22Rv1 (cell line): Measurements from ENCODE around the gene RAB3C.

Source experiments
- CTCF ChIP-seq: fragments of 450-650 bp; IDR thresholded peaks from 2 replicates; pipeline ENCODE4 v1.5.1; 2017; ENCODE audit warnings: mild to moderate bottlenecking
- ZFX ChIP-seq: fragments of 450-650 bp; IDR thresholded peaks from 2 replicates; pipeline ENCODE4 v1.6.1; 2017; ENCODE audit warnings: antibody characterized with exemption, borderline replicate concordance

GRCh38 chr5:58666141-58666540 is 83.3 kb downstream of the RAB3C start:
- TF ChIP-seq CTCF = no peak
- no peak for TF ChIP-seq ZFX
